ENCODE data around the gene EYS. TPM values are rescaled to one million over a fixed set of nuclear protein-coding genes. Genes with fewer than 3 reads are reported as not detected.

Gene EYS
- total RNA-seq, 2 donors from 2014 or later, result not detected

DNA sequence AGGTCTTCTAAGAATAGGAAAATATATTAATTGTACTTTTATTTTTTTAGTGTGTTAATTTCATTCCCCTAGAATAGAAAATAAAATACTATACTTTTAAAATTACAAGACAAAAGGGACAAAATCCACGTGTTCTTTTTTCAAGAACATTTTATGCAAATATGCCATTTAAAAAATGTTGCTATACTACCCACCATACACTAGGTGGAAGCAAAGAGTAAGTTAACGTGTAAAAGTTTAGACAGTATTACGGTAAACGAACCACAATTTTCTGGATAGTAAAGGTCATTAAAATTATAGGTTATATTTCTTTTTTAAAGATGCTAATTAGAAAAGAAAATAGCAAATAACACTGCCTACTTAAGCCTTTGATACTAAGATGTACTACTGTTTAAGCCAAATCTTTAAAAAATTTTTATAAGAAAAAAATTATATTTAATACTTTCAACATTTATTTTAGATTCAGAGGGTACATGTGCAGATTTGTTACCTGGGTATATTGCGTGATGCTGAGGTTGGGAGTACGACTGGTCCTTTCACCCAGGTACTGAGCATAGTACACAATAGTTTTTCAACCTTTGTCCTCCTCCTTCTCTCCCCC is 1783.8 kb downstream of the EYS start:
- TF ChIP-seq, protein P1, sequence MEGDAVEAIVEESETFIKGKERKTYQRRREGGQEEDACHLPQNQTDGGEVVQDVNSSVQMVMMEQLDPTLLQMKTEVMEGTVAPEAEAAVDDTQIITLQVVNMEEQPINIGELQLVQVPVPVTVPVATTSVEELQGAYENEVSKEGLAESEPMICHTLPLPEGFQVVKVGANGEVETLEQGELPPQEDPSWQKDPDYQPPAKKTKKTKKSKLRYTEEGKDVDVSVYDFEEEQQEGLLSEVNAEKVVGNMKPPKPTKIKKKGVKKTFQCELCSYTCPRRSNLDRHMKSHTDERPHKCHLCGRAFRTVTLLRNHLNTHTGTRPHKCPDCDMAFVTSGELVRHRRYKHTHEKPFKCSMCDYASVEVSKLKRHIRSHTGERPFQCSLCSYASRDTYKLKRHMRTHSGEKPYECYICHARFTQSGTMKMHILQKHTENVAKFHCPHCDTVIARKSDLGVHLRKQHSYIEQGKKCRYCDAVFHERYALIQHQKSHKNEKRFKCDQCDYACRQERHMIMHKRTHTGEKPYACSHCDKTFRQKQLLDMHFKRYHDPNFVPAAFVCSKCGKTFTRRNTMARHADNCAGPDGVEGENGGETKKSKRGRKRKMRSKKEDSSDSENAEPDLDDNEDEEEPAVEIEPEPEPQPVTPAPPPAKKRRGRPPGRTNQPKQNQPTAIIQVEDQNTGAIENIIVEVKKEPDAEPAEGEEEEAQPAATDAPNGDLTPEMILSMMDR (IDR thresholded peaks at IDR 0.05), result peak; percentile 40 to 69
- Histone ChIP-seq H3K27me3 (no peaks in the 10 kb centered on the region), H3K4me1 (no peaks in the 10 kb centered on the region), H3K36me3 (no peaks in the 10 kb centered on the region), H3K27ac (no peak overlapping the region), H3K4me3 (no peak overlapping the region), H3K9me3 (no peaks in the 10 kb centered on the region)
- DNase-seq (ENCODE audit: low spot score), result no peak

DNA sequence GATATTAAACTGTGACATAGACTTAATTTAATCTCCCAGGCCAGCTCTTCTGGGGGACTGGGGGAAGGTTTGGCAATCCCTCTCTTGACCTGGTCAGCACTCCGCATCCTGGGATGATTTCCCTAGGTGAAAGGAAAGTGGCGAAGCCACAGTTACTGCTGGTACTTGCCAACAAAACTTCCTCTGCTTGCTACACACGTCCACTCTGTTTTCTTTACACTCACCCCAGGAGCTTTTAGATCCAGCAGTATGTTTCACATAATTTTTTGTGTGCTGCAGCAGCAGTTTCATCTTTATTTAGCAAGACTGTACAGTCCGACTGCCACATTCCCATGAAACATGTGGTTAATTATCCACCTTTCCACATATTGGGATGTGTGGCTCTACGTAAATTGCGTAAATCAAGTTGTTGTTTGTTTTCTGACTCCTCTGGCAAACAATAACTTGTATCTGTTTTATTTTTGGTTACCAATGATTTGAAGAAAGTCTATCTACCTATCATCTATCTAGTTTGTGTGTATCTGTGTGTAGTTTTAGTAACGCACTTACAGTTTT is 1787.4 kb downstream of the EYS start:
- Histone ChIP-seq H3K4me1 (no peaks in the 10 kb centered on the region), H3K4me3 (no peak overlapping the region), H3K9me3 (peaks cover 0 to 7% of the 10 kb centered on the region in 2 donors), H3K27ac (no peak overlapping the region), H3K36me3 (no peaks in the 10 kb centered on the region), H3K27me3 (no peaks in the 10 kb centered on the region)
- no peak for DNase-seq (ENCODE audit: low spot score)
- TF ChIP-seq, protein P1 (IDR thresholded peaks at IDR 0.05), result no peak

DNA sequence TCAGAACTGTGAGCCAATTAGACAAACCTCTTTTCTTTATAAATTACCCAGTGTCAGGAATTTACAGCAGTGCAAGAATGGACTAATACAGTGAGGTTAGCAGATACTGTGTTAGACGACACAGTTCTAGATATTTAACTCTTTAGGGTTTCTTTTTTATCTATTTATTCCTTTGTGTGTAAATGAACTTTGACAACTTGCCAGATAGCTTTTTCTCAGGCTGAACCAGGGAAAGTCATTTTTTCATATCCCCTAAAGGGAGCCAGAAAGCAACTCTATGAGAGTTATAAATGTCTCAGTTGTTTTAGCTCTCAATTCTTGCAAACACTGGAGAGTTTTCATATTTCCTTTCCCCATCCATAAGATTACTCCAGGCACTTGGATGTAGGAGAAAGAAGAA is 1794.1 kb downstream of the EYS start:
- Histone ChIP-seq H3K27me3 (no peaks in the 10 kb centered on the region), H3K36me3 (no peaks in the 10 kb centered on the region), H3K4me1 (no peaks in the 10 kb centered on the region), H3K9me3 (peaks cover 0 to 7% of the 10 kb centered on the region in 2 donors), H3K4me3 (no peak overlapping the region), H3K27ac (no peak overlapping the region)
- DNase-seq (ENCODE audit: low spot score), result no peak
- TF ChIP-seq, protein P1 (IDR thresholded peaks at IDR 0.05), result no peak

DNA sequence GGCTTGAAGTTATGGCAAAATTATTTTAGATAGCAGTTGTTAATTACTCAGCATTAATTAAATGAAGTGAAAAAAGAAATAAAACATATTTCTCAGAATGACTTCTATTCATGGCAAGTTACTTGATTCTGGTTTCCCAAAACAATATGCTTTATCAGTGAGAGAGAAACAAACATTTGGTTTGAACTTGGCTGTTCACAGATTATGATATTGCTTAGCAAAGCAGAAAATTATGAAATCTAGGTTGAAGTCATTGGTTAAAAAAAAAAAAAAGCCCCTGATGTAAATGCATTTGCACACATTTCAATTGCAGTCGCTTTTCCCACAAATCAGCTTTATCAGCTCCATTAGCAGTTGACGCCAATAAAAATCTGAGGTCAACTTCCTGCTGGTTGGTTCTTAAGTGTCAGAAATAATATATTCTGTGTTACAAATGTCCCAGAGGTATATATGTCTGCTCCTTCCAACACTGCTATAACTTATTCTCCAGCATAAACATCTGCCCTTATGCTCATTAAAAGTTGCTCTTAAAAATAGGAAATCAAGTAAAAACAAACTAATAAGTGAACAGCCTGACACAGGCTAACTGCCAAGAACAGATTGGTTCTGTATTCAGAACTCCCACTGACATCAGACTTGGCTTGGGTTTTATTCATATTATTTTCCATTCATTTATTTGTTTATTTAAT is 1796.0 kb downstream of the EYS start:
- TF ChIP-seq, protein P1 (IDR thresholded peaks at IDR 0.05), result no peak
- no peak for DNase-seq (ENCODE audit: low spot score)
- Histone ChIP-seq H3K27me3 (no peaks in the 10 kb centered on the region), H3K36me3 (no peaks in the 10 kb centered on the region), H3K4me1 (no peaks in the 10 kb centered on the region), H3K4me3 (no peak overlapping the region), H3K27ac (no peak overlapping the region), H3K9me3 (peaks cover 0 to 7% of the 10 kb centered on the region in 2 donors)

DNA sequence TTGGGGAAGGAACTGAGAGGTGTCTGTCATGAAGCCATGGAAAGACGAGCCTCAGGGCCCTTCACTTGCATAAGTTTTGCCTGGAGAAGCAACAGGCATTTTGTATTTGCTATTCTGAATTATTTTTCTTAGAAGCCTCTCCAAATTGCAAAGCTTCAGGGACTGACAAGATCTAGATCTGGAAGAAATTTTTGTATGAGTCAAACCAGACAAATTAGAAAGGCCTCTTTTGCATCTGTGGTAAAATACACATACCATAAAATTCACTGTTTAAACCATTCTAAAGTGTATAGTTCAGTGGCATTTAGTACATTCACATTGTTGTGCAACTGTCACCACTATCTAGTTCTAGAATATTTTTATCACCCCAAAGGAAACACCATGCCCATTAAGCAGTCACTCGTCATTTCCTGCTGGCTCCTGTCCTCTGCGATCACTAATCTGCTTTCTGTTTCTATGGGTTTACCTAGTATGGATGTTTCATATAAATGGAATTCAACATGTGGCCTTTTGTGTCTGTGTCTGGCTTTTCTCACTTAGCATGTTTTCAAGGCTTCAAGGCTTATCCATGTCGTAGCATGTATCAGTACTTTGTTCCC is 1802.3 kb downstream of the EYS start:
- no peaks in the 10 kb centered on the region for H3K27me3 ChIP-seq
- TF ChIP-seq, protein P1 (IDR thresholded peaks at IDR 0.05), result no peak
- DNase-seq (ENCODE audit: low spot score), result no peak
- no peak overlapping the region for H3K4me3 ChIP-seq
- H3K27ac ChIP-seq, result no peak overlapping the region
- no peaks in the 10 kb centered on the region for H3K9me3 ChIP-seq
- H3K4me1 ChIP-seq, result no peaks in the 10 kb centered on the region
- no peaks in the 10 kb centered on the region for H3K36me3 ChIP-seq

Measured in right atrium auricular region (tissue), 2 donors.